CD14-positive monocyte (primary cell): ENCODE measurements around the gene COL21A1. TPM values are rescaled to one million over a fixed set of nuclear protein-coding genes. Genes with fewer than 3 reads are reported as not detected.

Experiments used
- DNase-seq, 3 donors: peaks; one replicate each; pipeline ENCODE4 v3.0.0-alpha.2; 2011 to 2022
- H2AFZ ChIP-seq: 2 replicates; pipeline ENCODE4 v1.6.0; 2012; ENCODE audit warnings: mild to moderate bottlenecking, low read depth, low read length, inconsistent platforms; ENCODE audit not compliant: insufficient read depth, poor library complexity, severe bottlenecking
- H3K27ac ChIP-seq, 2 donors: 1 replicate in 1 of 2; 2 replicates in 1 of 2; pipeline ENCODE4 v1.5.1; 2012 to 2013; ENCODE audit warnings: low read length in 2 of 2, control low read depth in 1 of 2, inconsistent platforms in 1 of 2, low read depth in 1 of 2, mild to moderate bottlenecking in 1 of 2
- H3K27me3 ChIP-seq, 2 donors: one replicate each; pipeline versions ENCODE4 v1.6.0 to v1.6.1; 2011 to 2013; ENCODE audit warnings: low read length in 2 of 2; ENCODE audit not compliant: control insufficient read depth in 2 of 2, insufficient read depth in 2 of 2
- H3K36me3 ChIP-seq, 2 donors: replicated peaks in 1 of 2; 1 replicate in 1 of 2; 2 replicates in 1 of 2; pipeline versions ENCODE4 v1.5.1 to v1.6.1; 2012 to 2013; ENCODE audit warnings: low read length in 2 of 2, control low read depth in 1 of 2, inconsistent platforms in 1 of 2, mild to moderate bottlenecking in 1 of 2; ENCODE audit not compliant: insufficient read depth in 2 of 2, control insufficient read depth in 1 of 2
- H3K4me1 ChIP-seq, 2 donors: 1 replicate in 1 of 2; 2 replicates in 1 of 2; pipeline versions ENCODE4 v1.5.1 to v1.6.1; 2012 to 2013; ENCODE audit warnings: low read length in 2 of 2, control low read depth in 1 of 2, inconsistent platforms in 1 of 2, mild to moderate bottlenecking in 1 of 2, moderate library complexity in 1 of 2; ENCODE audit not compliant: insufficient read depth in 2 of 2, control insufficient read depth in 1 of 2
- H3K4me2 ChIP-seq: replicated peaks from 2 replicates; pipeline ENCODE3; 2012; ENCODE audit warnings: low read length, moderate library complexity, mild to moderate bottlenecking; ENCODE audit not compliant: poor library complexity, severe bottlenecking; ENCODE audit errors: extremely low read depth
- H3K4me3 ChIP-seq, 3 experiments: fragments of 200-600 bp in 1 of 3; sonication (generic) in 1 of 3; replicated peaks in 1 of 3; 1 replicate in 2 of 3; 2 replicates in 1 of 3; pipeline ENCODE4 v1.5.1; 2011 to 2013; ENCODE audit warnings: low read length in 3 of 3, mild to moderate bottlenecking in 3 of 3, control low read depth in 2 of 3, low read depth in 2 of 3, inconsistent platforms in 1 of 3, moderate library complexity in 1 of 3
- H3K79me2 ChIP-seq: 2 replicates; pipeline ENCODE4 v1.6.0; 2012; ENCODE audit warnings: mild to moderate bottlenecking, control low read depth, inconsistent platforms, low read length, moderate library complexity; ENCODE audit not compliant: insufficient read depth
- H3K9ac ChIP-seq: 2 replicates; pipeline ENCODE4 v1.6.0; 2017; ENCODE audit warnings: low read length, mild to moderate bottlenecking; ENCODE audit not compliant: insufficient read depth, poor library complexity, severe bottlenecking
- H3K9me3 ChIP-seq, 2 donors: replicated peaks in 1 of 2; 1 replicate in 1 of 2; 2 replicates in 1 of 2; pipeline versions ENCODE4 v1.5.1 to v1.6.1; 2012 to 2013; ENCODE audit warnings: low read length in 2 of 2, control low read depth in 1 of 2; ENCODE audit not compliant: control insufficient read depth in 1 of 2, insufficient read depth in 1 of 2
- H4K20me1 ChIP-seq: 2 replicates; pipeline ENCODE4 v1.6.0; 2012; ENCODE audit warnings: mild to moderate bottlenecking, low read length, control low read depth, moderate library complexity; ENCODE audit not compliant: insufficient read depth
- H3K27ac Mint-ChIP-seq, 7 donors: one replicate each; pipeline ENCODE4 v1.8.0; 2020; ENCODE audit warnings: mild to moderate bottlenecking in 7 of 7, mixed read lengths in 7 of 7, moderate library complexity in 6 of 7, inconsistent platforms in 2 of 7
- H3K27me3 Mint-ChIP-seq, 3 donors: one replicate each; pipeline ENCODE4 v1.8.0; 2021 to 2022; ENCODE audit warnings: low read depth in 3 of 3, mild to moderate bottlenecking in 3 of 3, mixed read lengths in 3 of 3, moderate library complexity in 3 of 3, inconsistent platforms in 1 of 3
- H3K36me3 Mint-ChIP-seq, 2 donors: one replicate each; pipeline ENCODE4 v1.8.0; 2020; ENCODE audit warnings: mixed read lengths in 2 of 2, inconsistent platforms in 1 of 2, mild to moderate bottlenecking in 1 of 2
- H3K4me1 Mint-ChIP-seq: one replicate; pipeline ENCODE4 v1.8.0; 2020; ENCODE audit warnings: mild to moderate bottlenecking, mixed read lengths
- H3K4me3 Mint-ChIP-seq, 2 donors: one replicate each; pipeline ENCODE4 v1.8.0; 2020; ENCODE audit warnings: mild to moderate bottlenecking in 2 of 2, mixed read lengths in 2 of 2, moderate library complexity in 1 of 2
- H3K9me3 Mint-ChIP-seq, 7 donors: one replicate each; pipeline ENCODE4 v1.8.0; 2020 to 2022; ENCODE audit warnings: mixed read lengths in 7 of 7, mild to moderate bottlenecking in 6 of 7, moderate library complexity in 6 of 7, inconsistent platforms in 2 of 7
- WGBS: methylation state at CpG from one replicate; pipeline ENCODE4 v1.1.5; 2013; ENCODE audit warnings: missing lambda C conversion rate; ENCODE audit not compliant: insufficient coverage; 5-methylcytosine and 5-hydroxymethylcytosine counted together
- intact Hi-C, 2 donors: fragments of 100-400 bp; cut with micrococcal nuclease; formaldehyde crosslinking; loops; one replicate each; pipeline versions ENCODE4 v1.15.0 to v1.15.1; 2023
- polyA plus RNA-seq, 3 donors: library from polyadenylated mRNA; depleted of rRNA in 1 of 3; unstranded in 2 of 3; stranded (reverse) in 1 of 3; fragments of 300-500 nt in 2 of 3; fragments of >200 nt in 1 of 3; fragmentation: Illumina TruSeq in 2 of 3; gene quantifications; 1 replicate in 2 of 3; 2 replicates in 1 of 3; pipeline ENCODE4 v1.2.3, GENCODE V29; 2012 to 2021
- TF ChIP-seq, protein P1 (sequence below): fragments of 200-600 bp; IDR thresholded peaks from one replicate; pipeline ENCODE4 v1.8.0; 2022; ENCODE audit warnings: antibody characterized with exemption, mild to moderate bottlenecking

COL21A1 gene
- polyA plus RNA-seq, 3 donors, result 0.03 TPM; not detected in 2

DNA sequence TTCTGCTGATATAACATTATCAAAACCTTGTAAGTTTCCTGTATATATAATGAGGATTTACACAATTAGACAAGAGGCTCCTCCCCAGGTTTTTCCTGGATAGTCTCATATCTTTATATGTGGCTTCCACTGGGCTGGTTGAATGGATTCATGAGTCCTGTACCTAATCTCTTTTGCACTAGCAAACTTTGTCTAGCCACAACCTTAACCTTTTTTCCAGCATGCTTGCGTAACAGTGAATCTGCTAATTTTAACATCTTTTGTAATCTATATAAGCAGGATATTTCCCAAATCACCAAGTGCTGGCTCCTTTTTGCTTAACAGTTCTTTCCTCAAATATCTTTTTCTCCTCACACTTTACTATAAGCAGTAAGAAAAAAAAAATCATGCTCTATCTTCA lies 153.6 kb downstream of the COL21A1 start:
- WGBS, result no CpG with 5 or more reads among the region's 1 CpG

GRCh38 chr6:56091159-56091869 lies 156.1 kb downstream of the COL21A1 start:
- H3K9me3 Mint-ChIP-seq, result peaks cover 1 to 14% (median 8%) of the 10 kb centered on the region in 7 donors
- DNase-seq, result peak in 1 of 3 donors; percentile 38
- Histone ChIP-seq H3K4me3 (no peak overlapping the region), H3K79me2 (no peaks in the 10 kb centered on the region), H3K9ac (no peak overlapping the region), H3K4me2 (no peak overlapping the region), H3K9me3 (peaks cover 5 to 6% of the 10 kb centered on the region in 2 donors), H3K4me1 (peaks cover 35 to 44% of the 10 kb centered on the region in 2 donors), H4K20me1 (no peaks in the 10 kb centered on the region), H3K36me3 (no peaks in the 10 kb centered on the region), H2AFZ (peak overlapping the region; percentile 14), H3K27ac (peak overlapping the region in 1 of 2 donors; percentile 40), H3K27me3 (no peaks in the 10 kb centered on the region)
- H3K4me3 Mint-ChIP-seq, result no peak overlapping the region
- H3K27me3 Mint-ChIP-seq, result no peaks in the 10 kb centered on the region
- TF ChIP-seq, protein P1, sequence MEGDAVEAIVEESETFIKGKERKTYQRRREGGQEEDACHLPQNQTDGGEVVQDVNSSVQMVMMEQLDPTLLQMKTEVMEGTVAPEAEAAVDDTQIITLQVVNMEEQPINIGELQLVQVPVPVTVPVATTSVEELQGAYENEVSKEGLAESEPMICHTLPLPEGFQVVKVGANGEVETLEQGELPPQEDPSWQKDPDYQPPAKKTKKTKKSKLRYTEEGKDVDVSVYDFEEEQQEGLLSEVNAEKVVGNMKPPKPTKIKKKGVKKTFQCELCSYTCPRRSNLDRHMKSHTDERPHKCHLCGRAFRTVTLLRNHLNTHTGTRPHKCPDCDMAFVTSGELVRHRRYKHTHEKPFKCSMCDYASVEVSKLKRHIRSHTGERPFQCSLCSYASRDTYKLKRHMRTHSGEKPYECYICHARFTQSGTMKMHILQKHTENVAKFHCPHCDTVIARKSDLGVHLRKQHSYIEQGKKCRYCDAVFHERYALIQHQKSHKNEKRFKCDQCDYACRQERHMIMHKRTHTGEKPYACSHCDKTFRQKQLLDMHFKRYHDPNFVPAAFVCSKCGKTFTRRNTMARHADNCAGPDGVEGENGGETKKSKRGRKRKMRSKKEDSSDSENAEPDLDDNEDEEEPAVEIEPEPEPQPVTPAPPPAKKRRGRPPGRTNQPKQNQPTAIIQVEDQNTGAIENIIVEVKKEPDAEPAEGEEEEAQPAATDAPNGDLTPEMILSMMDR, result no peak
- WGBS, result 83% methylated on average over 1 of the region's 3 CpGs
- H3K4me1 Mint-ChIP-seq, result peaks cover 54% of the 10 kb centered on the region
- H3K36me3 Mint-ChIP-seq, result no peaks in the 10 kb centered on the region
- intact Hi-C loops, result no loop called here
- peak overlapping the region in 1 of 7 donors; percentile 40 for H3K27ac Mint-ChIP-seq

More for the DNA sequence above, 153.6 kb downstream of the COL21A1 start:
- intact Hi-C loops, result no loop called here
- Mint-ChIP-seq H3K27me3 (no peaks in the 10 kb centered on the region), H3K4me3 (peak overlapping the region in 1 of 2 donors; percentile 68), H3K27ac (peak overlapping the region; percentile 7 to 83 (median 74)), H3K36me3 (no peaks in the 10 kb centered on the region), H3K9me3 (peaks cover 0 to 7% (median 4%) of the 10 kb centered on the region in 7 donors), H3K4me1 (peaks cover 48% of the 10 kb centered on the region)
- DNase-seq, result peak in 1 of 3 donors; percentile 44
- no peaks in the 10 kb centered on the region for H3K9me3 ChIP-seq
- TF ChIP-seq, protein P1, result no peak
- peak overlapping the region in 1 of 3 experiments; percentile 12 for H3K4me3 ChIP-seq
- H2AFZ ChIP-seq, result peak overlapping the region; percentile 18
- H3K4me2 ChIP-seq, result peak overlapping the region; percentile 41
- H3K9ac ChIP-seq, result no peak overlapping the region
- H3K79me2 ChIP-seq, result no peaks in the 10 kb centered on the region
- no peaks in the 10 kb centered on the region for H3K36me3 ChIP-seq
- H3K27me3 ChIP-seq, result no peaks in the 10 kb centered on the region
- no peaks in the 10 kb centered on the region for H4K20me1 ChIP-seq
- H3K4me1 ChIP-seq, result peaks cover 35 to 44% of the 10 kb centered on the region in 2 donors
- peak overlapping the region in 1 of 2 donors; percentile 55 for H3K27ac ChIP-seq
